AG04449 (cell line): ENCODE data around the gene PRLH.
"Not testable (repeated sequence)": the region's sequence is repeated elsewhere in the genome, so short reads cannot be mapped to it uniquely, and the experiment has no call there.

Source experiments
- CTCF ChIA-PET: fragments of 350-600 bp; formaldehyde crosslinking; extraction: SDS; loops from one replicate; lab custom pipeline; 2021; ENCODE audit warnings: antibody characterized with exemption; lab: Yijun Ruan, JAX
- POLR2A ChIA-PET: fragments of 400-600, 350-600 bp; formaldehyde crosslinking; extraction: SDS; loops from one replicate; lab custom pipeline; 2020; ENCODE audit warnings: antibody characterized with exemption, inconsistent platforms; lab: Yijun Ruan, JAX
- DNase-seq: peaks from one replicate; pipeline ENCODE4 v3.0.0-alpha.2; 2010; ENCODE audit warnings: low read depth, low spot score
- H3K4me3 ChIP-seq: 2 replicates; pipeline ENCODE4 v1.5.1; 2011; ENCODE audit warnings: low read depth, mild to moderate bottlenecking, control low read depth, low read length
- TF ChIP-seq, protein P1 (sequence below): IDR thresholded peaks from one replicate; pipeline ENCODE4 v1.5.1; 2011; ENCODE audit warnings: mild to moderate bottlenecking, moderate library complexity, low read length, control low read depth, inconsistent platforms; ENCODE audit not compliant: insufficient read depth; ENCODE audit errors: missing control alignments

PRLH gene

DNA sequence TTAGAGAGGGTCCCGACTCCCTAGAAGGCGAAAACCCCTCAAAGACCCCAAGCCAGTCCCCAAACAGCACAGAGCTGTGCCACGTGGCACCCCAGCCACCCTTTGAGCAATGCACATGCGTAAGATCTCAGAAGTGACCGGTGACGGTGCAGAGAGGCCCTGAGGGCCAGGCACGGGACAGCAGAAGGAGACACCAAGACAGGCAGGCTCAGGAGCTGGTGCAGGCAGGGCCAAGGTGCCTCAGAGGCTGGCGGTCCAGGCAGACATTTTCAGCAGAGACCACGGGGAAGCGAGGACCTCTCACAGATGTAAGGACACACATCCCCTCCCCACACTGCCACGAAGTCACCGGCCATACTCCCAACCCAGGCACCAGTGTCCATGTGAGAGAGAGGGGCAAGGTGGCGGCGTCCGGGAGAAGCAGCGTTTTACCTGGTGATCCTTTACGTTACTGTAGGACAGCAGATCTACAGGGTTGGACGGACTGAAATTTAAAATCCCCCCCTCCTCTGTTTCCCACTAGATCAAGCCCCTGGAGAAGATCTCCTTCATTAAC, 26.1 kb downstream of the PRLH start:
- POLR2A ChIA-PET = no interaction called here
- no peak for DNase-seq
- CTCF ChIA-PET = interaction anchor here (1.2 to 4.4 kb wide), 4 partner anchors 7 to 153 kb away, joined by 4 to 18 read pairs (median 9); no protein-coding TSS in a partner anchor
- H3K4me3 ChIP-seq = no peak overlapping the region
- TF ChIP-seq, protein P1, sequence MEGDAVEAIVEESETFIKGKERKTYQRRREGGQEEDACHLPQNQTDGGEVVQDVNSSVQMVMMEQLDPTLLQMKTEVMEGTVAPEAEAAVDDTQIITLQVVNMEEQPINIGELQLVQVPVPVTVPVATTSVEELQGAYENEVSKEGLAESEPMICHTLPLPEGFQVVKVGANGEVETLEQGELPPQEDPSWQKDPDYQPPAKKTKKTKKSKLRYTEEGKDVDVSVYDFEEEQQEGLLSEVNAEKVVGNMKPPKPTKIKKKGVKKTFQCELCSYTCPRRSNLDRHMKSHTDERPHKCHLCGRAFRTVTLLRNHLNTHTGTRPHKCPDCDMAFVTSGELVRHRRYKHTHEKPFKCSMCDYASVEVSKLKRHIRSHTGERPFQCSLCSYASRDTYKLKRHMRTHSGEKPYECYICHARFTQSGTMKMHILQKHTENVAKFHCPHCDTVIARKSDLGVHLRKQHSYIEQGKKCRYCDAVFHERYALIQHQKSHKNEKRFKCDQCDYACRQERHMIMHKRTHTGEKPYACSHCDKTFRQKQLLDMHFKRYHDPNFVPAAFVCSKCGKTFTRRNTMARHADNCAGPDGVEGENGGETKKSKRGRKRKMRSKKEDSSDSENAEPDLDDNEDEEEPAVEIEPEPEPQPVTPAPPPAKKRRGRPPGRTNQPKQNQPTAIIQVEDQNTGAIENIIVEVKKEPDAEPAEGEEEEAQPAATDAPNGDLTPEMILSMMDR = no peak

DNA sequence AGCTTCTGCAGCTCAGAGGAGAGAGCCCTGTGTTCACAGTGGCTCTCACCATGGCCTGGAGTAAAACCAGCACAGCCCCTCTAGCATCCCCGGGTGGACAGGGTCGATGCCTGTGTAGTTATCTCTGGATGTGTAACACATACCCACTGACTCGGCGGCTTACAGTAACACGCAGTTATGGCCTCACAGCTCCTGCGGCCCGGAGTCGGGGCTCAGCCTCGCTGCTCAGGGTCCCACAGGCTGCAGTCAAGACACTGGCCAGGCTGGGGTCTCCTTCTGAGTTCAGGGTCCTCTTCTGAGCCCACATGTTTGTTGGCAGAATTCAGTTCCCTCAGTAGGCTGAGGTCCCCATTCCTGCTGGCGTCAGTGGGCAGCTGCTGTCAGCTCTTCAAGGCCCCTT, 26.7 kb downstream of the PRLH start:
- POLR2A ChIA-PET = no interaction called here
- TF ChIP-seq, protein P1 = no peak
- CTCF ChIA-PET = interaction anchor here (1.2 to 4.4 kb wide), 3 partner anchors 12 to 152 kb away, joined by 4 to 18 read pairs (median 8); no protein-coding TSS in a partner anchor

DNA sequence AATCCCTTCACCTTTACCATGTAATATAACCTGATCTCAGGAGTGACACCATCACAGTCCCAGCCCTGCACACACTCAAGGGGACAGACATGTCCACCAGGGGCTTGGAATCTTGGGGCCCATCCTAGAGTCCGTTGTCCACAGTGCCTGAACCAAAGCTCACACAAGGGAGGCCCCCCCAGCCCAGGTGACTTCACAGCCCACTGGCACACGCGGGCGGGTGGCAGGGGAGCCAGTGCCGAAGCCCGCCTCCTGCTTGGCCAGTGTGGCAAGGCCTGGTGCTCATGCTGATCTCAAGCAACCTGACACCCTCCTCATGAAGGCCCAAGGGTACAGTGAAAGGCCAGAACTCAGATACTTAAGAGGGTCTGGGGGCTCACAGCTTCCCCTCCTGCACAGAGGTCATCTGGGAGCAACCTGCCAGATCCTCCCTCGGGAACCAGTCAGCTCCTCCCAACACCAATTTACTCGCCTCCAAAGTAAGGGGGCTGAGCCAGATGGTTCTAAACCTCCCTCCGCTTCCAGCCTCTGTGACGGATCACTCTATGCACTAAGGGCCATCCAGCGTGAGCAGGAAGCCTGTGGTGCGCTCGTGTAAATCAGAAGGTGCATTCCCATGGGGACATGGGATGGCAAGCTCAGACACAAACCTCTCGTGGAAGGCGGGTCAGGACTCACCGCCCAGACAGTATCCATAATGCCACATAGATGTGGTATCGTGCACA, 27.4 kb downstream of the PRLH start:
- no peak overlapping the region for H3K4me3 ChIP-seq
- ChIA-PET POLR2A (no interaction called here), CTCF (interaction anchor here (4.4 kb wide), 1 partner anchor 12 kb away, joined by 18 read pairs; no protein-coding TSS in a partner anchor)
- TF ChIP-seq, protein P1 = no peak
- DNase-seq = no peak

More for the DNA sequence above, 26.7 kb downstream of the PRLH start:
- H3K4me3 ChIP-seq = no peak overlapping the region
- DNase-seq = no peak

DNA sequence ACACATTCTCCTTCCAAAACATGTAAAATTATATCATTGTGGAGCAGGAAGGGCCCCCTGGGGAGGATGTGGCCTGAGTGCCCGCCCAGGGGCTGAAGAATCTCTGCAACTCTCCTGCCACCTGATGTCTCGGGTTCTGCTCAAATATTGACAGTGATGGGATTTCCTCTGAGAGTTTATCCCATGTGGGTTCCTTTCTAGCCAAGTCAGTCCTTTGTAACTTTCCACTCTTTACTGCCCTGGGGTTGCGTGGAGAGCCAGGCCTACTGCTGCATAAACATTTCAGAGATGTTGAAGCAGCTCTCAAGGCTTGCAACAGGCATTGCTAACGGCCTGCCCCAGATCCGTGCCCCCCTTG, 28.1 kb downstream of the PRLH start:
- CTCF ChIA-PET = no interaction called here
- DNase-seq = no peak
- TF ChIP-seq, protein P1 = no peak
- no peak overlapping the region for H3K4me3 ChIP-seq
- POLR2A ChIA-PET = no interaction called here

DNA sequence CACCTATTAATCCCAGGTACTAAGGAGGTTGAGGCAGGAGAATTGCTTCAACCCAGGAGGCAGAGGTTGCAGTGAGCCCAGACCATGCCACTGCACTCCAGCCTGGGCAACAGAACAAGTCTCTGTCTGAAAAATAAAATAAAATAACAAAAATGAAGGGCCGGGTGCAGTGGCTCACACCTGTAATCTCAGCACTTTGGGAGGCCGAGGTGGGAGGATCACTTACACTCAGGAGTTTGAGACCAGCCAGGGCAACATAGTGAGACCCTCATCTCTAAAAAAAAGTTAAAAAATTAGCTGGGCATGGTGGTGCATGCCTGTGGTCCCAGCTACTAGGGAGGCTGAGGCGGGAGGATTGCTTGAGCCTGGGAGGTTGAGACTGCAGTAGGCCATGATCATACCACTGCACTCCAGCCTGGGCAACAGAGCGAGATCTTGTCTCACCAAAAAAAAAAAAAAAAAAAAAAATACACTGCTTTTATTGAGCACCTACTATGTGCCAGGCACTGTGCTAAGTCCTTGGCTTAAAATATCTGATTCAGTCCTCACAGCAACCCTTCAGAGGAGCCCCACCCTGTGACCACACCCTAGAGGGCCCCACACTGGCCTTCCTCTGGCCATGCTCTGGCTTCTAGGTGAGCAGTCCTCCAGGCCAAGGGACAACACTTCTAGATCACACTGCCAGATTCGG, 29.6 kb downstream of the PRLH start:
- POLR2A ChIA-PET, CTCF ChIA-PET, H3K4me3 ChIP-seq, DNase-seq: not testable (repeated sequence)

DNA sequence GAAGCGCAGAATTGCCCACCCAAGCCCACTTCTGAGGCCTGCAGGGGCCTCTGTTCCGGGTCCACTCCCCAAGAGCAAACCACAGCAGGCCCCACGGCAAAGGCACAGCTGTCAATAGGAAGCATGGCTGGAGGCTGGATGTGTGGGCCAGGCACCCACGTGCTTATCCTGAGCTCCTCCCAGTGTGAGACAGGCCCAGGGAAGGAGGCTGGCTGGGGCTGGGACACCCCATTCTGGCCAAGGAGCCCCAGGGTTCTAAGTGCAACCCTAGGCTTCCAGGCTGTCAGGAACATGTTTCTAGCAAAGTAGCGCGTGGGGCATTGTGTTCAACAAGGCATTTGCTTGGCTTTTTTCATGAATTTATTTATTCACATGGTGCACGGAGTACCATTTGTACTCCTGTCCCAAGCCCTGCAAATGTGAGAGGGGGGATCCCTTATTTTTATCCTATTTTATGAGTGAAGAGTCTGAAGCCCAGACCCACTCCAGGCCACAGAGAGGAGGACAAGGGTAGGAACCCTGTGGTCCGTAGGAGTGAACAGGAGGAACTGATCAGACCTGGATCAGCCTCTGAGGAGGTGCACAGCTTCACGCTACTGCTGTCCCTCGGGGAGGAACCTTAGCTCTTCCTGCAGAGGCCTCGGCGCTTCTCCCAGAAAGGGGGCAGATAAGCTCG, 30.3 kb downstream of the PRLH start:
- ChIA-PET CTCF (interaction anchor here (0.7 to 0.9 kb wide), 2 partner anchors 8 to 25 kb away, joined by 3 read pairs; no protein-coding TSS in a partner anchor), POLR2A (no interaction called here)
- no peak overlapping the region for H3K4me3 ChIP-seq
- TF ChIP-seq, protein P1 = no peak
- DNase-seq = no peak
